ENCODE measurements around the gene SLFN13. TPM values are rescaled to one million over a fixed set of nuclear protein-coding genes. Genes with fewer than 3 reads are reported as not detected.
"Not testable (repeated sequence)": the region's sequence is repeated elsewhere in the genome, so short reads cannot be mapped to it uniquely, and the experiment has no call there.

The SLFN13 gene
- total RNA-seq, 1 donor from 2014 or later = 3.9 TPM

GRCh38 chr17:35447499-35447898 is 1.1 kb downstream of the SLFN13 start:
- ATAC-seq (peak; percentile 44), DNase-seq (no peak)
- intact Hi-C loops (cut with micrococcal nuclease) = no loop called here

GRCh38 chr17:35438433-35438832 is 10.1 kb downstream of the SLFN13 start:
- ATAC-seq = no peak
- no peak for DNase-seq
- intact Hi-C loops (cut with micrococcal nuclease) = no loop called here

GRCh38 chr17:35433075-35433894 is 15.3 kb downstream of the SLFN13 start:
- ATAC-seq (peak; percentile 94), DNase-seq (peak; percentile 68)
- intact Hi-C loops (cut with micrococcal nuclease) = no loop called here

DNA sequence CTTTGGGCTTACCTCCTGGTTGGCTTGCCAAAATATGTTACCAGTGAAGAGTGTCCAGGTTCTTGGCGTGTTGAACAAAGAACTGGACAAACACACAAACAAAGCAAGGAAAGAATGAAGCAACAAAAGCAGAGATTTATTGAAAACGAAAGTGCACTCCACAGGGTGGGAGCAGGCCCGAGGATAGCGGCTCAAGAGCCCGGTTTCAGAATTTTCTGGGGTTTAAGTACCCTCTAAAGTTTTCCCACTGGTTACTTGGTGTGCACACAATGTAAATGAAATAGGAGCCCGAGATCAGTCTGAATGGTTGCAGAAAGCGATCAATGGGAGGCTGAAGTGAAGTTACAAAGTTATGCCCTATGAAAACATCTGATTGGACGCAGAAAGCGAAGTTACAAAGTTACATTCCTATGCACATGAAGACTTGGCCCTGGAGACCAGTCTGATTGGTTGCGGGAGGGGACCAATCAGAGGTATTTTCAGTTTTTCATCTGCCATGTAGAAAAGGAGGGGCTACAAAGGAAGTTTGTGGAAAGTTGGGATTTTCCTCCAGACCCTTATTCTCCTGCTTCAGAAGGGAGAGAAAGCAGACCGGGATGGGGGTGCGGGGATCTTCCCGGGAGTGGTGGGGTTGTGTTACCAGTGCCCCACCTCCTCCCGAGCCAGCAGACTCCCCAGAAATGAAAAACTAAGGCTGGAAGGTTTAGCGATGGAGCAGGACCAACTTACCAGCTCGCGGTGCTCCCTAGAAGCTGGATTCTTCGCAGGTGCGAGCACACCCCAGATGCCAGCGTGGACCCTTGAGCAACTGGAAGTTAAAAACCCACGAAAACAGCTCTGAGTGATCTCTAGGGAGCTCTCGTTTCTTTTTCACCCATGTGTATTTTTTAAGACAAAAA is 16.1 kb downstream of the SLFN13 start, which contains the start of gene SLFN12:
SLFN12 (minus strand) TSS at position 325 of the 899 bp plus-strand sequence. CDS start 9,472 bp downstream, outside the sequence.
- intact Hi-C loops (cut with micrococcal nuclease) = no loop called here
- DNase-seq = peak; percentile 45

DNA sequence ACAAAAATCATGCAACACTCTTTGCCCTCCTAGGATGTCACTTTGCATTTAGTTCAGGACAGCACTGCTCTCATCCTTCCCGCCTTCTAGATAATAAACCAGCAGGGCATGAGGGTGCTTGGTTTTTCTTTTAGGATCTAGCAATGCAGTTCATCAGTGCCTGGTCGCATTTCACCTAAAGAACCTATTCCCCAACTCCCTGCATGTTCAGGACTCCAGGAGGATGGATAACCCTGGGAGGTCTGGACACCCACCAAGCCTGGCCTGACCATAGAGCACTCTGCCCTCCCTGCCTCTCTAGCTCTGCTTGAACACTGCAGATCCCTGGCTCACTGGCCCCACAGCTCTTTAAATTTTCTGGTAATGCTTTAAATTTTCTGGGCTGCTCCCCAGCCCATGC is 18.9 kb downstream of the SLFN13 start:
- intact Hi-C loops (cut with micrococcal nuclease) = no loop called here
- no peak for DNase-seq
- no peak for ATAC-seq

More for the DNA sequence above, 16.1 kb downstream of the SLFN13 start, which contains the start of gene SLFN12:
- peak; percentile 91 for ATAC-seq

- DNase-seq (no peak), ATAC-seq (no peak)
- intact Hi-C loops (cut with micrococcal nuclease) = no loop called here
Observed at GRCh38 chr17:35428229-35428628, 20.3 kb downstream of the SLFN13 start.

DNA sequence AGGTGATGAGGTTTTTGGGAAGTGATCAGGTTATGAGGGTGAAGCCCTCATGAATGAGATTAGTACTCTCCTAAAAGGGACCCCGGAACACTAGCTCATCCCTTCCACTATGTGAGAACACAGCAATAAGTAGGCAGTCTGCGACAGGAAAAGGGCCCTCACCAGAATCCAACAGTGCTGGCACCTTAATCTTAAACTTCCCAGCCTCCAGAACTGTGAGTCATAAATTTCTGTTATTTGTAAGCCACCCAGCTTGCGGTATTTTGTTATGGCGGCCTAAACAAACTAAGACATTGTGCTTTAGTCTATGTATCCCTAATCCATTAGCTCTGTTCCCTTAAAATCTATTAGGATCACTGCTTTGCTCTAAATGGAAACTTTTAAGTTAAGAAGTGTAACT is 24.8 kb downstream of the SLFN13 start:
- DNase-seq (no peak), ATAC-seq (no peak)
- intact Hi-C loops (cut with micrococcal nuclease) = no loop called here

- DNase-seq; intact Hi-C loops (cut with micrococcal nuclease); ATAC-seq: not testable (repeated sequence)
Observed at GRCh38 chr17:35421069-35421468, 27.5 kb downstream of the SLFN13 start.

DNA sequence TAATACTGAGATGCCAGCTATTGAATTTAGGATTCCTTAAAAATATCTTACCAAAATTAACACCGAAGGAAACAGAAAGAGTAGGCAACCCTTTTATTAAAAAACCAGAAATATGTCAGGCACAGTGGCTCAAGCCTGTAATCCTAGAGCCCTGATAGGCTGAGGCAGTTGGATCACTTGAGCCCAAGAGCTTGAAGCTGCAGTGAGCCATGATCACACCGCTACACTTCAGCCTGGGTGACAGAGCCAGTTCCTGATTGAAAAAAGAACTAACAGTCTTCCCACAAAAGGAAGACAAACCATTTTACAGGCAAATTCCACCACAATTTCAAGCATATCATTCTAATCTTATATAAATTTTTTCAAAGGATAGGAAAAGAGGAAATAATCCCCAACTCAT is 31.9 kb downstream of the SLFN13 start:
- ATAC-seq (no peak), DNase-seq (no peak)
- intact Hi-C loops (cut with micrococcal nuclease) = no loop called here

DNA sequence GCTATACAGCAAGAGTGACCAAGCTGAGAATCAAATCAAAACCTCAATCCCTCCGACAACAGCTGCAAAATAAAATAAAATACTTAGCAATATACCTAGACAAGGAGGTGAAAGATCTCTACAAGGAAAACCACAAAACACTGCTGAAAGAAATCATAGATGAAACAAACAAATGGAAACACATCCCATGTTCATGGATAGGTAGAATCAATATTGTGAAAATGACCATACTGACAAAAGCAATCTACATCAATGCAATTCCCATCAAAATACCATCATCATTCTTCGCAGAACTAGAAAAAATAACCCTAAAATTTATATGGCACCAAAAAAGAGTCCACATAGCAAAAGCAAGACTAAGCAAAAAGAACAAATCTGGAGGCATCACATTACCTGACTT is 33.9 kb downstream of the SLFN13 start:
- intact Hi-C loops (cut with micrococcal nuclease); DNase-seq; ATAC-seq: not testable (repeated sequence)

GRCh38 chr17:35414247-35414646 is 34.3 kb downstream of the SLFN13 start:
- intact Hi-C loops (cut with micrococcal nuclease) = no loop called here
- DNase-seq (no peak), ATAC-seq (no peak)

DNA sequence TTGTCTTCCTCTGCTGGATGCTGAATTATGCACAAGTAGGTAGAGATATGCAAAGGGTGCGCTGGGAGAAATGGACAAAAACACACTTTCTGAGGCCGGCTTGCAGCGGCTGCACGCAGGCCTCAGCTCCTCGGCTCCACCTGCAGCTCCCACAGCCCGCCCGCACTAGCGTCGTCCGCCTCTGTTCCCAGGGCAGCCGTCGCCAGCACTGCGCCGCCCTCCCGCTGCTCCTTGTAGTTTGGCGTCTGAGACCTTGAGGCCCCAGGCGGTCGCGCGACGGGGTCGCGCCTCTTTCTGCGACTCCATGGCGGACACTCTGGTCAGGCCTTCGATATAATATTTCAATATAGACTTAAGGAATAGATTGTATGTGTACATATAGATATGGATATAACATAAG is 41.0 kb downstream of the SLFN13 start:
- intact Hi-C loops (cut with micrococcal nuclease) = no loop called here

GRCh38 chr17:35406568-35406967 is 42.0 kb downstream of the SLFN13 start:
- intact Hi-C loops (cut with micrococcal nuclease) = no loop called here
- no peak for ATAC-seq
- no peak for DNase-seq

More for the DNA sequence above, 41.0 kb downstream of the SLFN13 start:
- no peak for DNase-seq
- no peak for ATAC-seq

GRCh38 chr17:35404360-35404759 is 44.2 kb downstream of the SLFN13 start:
- DNase-seq (no peak), ATAC-seq (no peak)
- intact Hi-C loops (cut with micrococcal nuclease) = no loop called here

- intact Hi-C loops (cut with micrococcal nuclease); ATAC-seq; DNase-seq: not testable (repeated sequence)
Observed at GRCh38 chr17:35393783-35394182, 54.8 kb downstream of the SLFN13 start.

DNA sequence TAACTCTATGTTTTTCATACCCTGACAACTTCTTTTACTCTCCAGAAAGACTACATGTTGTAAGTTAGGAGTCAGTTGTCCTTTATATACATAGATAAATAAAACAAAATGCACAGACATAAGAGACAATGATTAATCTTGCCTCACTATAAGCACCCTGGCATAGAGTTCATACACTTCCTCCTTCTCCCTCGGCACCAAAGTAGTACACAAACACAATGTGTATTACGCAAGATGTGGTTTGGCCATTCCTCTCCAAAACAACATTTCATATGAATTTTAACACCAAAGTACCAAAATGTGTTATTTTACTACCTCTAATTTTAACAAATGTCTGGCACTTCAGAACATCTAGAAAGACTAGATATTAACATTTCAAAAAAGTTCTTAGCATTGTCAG is 57.9 kb downstream of the SLFN13 start:
- intact Hi-C loops (cut with micrococcal nuclease) = no loop called here
- ATAC-seq (no peak), DNase-seq (no peak)

- intact Hi-C loops (cut with micrococcal nuclease) = no loop called here
- ATAC-seq (no peak), DNase-seq (no peak)
Observed at GRCh38 chr17:35390156-35390555, 58.4 kb downstream of the SLFN13 start.

- intact Hi-C loops (cut with micrococcal nuclease) = no loop called here
- no peak for ATAC-seq
Observed at GRCh38 chr17:35387496-35387895, 61.1 kb downstream of the SLFN13 start.

More at GRCh38 chr17:35387496-35387895, 61.1 kb downstream of the SLFN13 start:
- DNase-seq = no peak

Data from left ventricle myocardium superior (tissue), 1 donor.